Activated CD8-positive, alpha-beta T cell treated with anti-CD3 and anti-CD28 coated beads for 36 hours (primary cell): Measurements from ENCODE around the gene C10orf90. TPM values are rescaled to one million over a fixed set of nuclear protein-coding genes. Genes with fewer than 3 reads are reported as not detected.

Experiments used
- ATAC-seq: fragments of 200-7000 bp; cut with Tn5 transposase; one replicate; pipeline ENCODE4 v1.10.0; 2021; ENCODE audit warnings: mild to moderate bottlenecking, moderate library complexity
- CTCF ChIA-PET: fragments of 350-600 bp; sonication (Branson Sonifier 250); formaldehyde crosslinking; loops from one replicate; lab custom pipeline; 2021; ENCODE audit warnings: antibody characterized with exemption; lab: Charles Lee
- POLR2A ChIA-PET: fragments of 350-600 bp; sonication (Branson Sonifier 250); formaldehyde crosslinking; loops from one replicate; lab custom pipeline; 2021; ENCODE audit warnings: antibody characterized with exemption; lab: Charles Lee
- DNase-seq: peaks from one replicate; pipeline ENCODE4 v3.0.0-alpha.2; 2020
- H3K27ac Mint-ChIP-seq: one replicate; pipeline ENCODE4 v1.8.0; 2021; ENCODE audit warnings: mild to moderate bottlenecking, mixed read lengths
- H3K27me3 Mint-ChIP-seq: one replicate; pipeline ENCODE4 v1.8.0; 2021; ENCODE audit warnings: mixed read lengths
- H3K36me3 Mint-ChIP-seq: one replicate; pipeline ENCODE4 v1.8.0; 2021; ENCODE audit warnings: low read depth, mixed read lengths
- H3K4me1 Mint-ChIP-seq: one replicate; pipeline ENCODE4 v1.8.0; 2021; ENCODE audit warnings: low read depth, mixed read lengths
- H3K4me3 Mint-ChIP-seq: one replicate; pipeline ENCODE4 v1.8.0; 2021; ENCODE audit warnings: mild to moderate bottlenecking, moderate library complexity, mixed read lengths
- H3K9me3 Mint-ChIP-seq: one replicate; pipeline ENCODE4 v1.8.0; 2021; ENCODE audit warnings: mixed read lengths
- intact Hi-C: fragments of 100-400 bp; cut with micrococcal nuclease; formaldehyde crosslinking; loops from one replicate; pipeline ENCODE4 v1.10.0; 2022
- total RNA-seq, 2 experiments: library from RNA; stranded (reverse); gene quantifications; one replicate each; pipeline ENCODE4 v1.2.3, GENCODE V29; 2021
- TF ChIP-seq, protein P1 (sequence below): fragments of 200-600 bp; IDR thresholded peaks from one replicate; pipeline ENCODE4 v1.8.0; 2022; ENCODE audit warnings: antibody characterized with exemption, mild to moderate bottlenecking

C10orf90 gene
- total RNA-seq, 2 experiments from 2014 or later, result not detected

DNA sequence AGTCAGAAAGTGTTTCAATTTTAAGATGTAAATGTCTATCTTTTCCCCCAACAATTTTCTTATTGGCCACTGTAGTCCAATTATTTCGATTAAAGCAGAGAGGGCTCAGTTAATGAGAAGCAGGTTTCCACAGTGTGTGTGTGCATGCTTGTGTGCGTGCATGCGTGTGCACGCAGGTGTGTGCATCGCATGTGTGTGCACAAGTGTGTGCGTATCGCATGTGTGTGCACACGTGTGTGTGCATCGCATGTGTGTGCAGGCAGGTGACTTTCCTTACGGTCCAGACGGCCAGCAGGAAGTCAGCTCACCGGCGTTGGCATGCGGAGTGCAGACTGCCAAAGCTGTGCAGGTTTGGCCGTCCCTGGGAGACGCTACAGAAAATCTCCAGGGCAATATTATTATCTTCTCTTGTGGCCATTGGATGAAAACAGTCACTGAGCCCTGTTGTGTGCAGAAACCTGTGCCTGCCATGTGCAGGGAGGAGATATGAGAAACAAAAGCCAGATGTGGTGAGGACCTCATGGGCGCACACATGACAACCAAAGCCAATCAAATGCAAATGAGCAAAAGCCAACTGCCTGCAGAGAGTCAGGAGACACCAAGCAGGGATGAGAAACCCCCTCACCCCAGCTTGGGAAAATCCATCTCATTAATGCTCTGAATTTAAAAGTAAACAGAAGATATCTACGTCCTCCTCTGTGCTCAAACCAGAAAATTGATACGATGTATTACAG lies 70.4 kb downstream of the C10orf90 start:
- ATAC-seq (no peak), DNase-seq (no peak)
- no peaks in the 10 kb centered on the region for H3K4me1 Mint-ChIP-seq
- TF ChIP-seq, protein P1, sequence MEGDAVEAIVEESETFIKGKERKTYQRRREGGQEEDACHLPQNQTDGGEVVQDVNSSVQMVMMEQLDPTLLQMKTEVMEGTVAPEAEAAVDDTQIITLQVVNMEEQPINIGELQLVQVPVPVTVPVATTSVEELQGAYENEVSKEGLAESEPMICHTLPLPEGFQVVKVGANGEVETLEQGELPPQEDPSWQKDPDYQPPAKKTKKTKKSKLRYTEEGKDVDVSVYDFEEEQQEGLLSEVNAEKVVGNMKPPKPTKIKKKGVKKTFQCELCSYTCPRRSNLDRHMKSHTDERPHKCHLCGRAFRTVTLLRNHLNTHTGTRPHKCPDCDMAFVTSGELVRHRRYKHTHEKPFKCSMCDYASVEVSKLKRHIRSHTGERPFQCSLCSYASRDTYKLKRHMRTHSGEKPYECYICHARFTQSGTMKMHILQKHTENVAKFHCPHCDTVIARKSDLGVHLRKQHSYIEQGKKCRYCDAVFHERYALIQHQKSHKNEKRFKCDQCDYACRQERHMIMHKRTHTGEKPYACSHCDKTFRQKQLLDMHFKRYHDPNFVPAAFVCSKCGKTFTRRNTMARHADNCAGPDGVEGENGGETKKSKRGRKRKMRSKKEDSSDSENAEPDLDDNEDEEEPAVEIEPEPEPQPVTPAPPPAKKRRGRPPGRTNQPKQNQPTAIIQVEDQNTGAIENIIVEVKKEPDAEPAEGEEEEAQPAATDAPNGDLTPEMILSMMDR, result no peak
- ChIA-PET CTCF (no interaction called here), POLR2A (no interaction called here)
- H3K9me3 Mint-ChIP-seq, result peaks cover 2% of the 10 kb centered on the region
- H3K36me3 Mint-ChIP-seq, result no peaks in the 10 kb centered on the region
- H3K4me3 Mint-ChIP-seq, result no peak overlapping the region
- intact Hi-C loops, result no loop called here
- H3K27ac Mint-ChIP-seq, result no peak overlapping the region
- peaks cover 2% of the 10 kb centered on the region for H3K27me3 Mint-ChIP-seq

DNA sequence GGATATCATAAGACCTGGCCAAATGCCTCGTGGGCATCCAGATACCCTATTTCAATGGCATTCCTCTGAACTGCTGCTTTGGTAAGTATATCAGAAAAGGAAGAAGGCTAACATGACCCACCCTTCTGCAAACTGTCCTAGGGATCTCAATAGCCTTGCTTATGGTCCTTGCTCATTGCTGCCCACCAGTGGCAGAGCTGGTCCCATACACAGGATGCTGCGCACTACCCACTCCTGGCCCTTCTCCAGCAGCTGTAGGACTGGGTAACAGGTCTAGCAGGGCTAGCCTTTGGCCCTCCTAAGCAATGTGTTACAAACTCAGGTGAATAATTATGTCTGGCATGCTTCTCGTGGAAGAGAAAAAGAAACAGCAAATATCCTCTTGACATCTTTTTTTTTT lies 72.5 kb downstream of the C10orf90 start:
- H3K27ac Mint-ChIP-seq, result no peak overlapping the region
- ATAC-seq (no peak), DNase-seq (peak; percentile 35)
- ChIA-PET POLR2A (no interaction called here), CTCF (interaction anchor here (1.7 kb wide), 1 partner anchor 17 kb away, joined by 4 read pairs; no protein-coding TSS in a partner anchor)
- no peaks in the 10 kb centered on the region for H3K4me1 Mint-ChIP-seq
- peaks cover 3% of the 10 kb centered on the region for H3K27me3 Mint-ChIP-seq
- intact Hi-C loops, result no loop called here
- H3K9me3 Mint-ChIP-seq, result peaks cover 2% of the 10 kb centered on the region
- TF ChIP-seq, protein P1, result peak; percentile 22
- H3K4me3 Mint-ChIP-seq, result no peak overlapping the region
- H3K36me3 Mint-ChIP-seq, result no peaks in the 10 kb centered on the region

DNA sequence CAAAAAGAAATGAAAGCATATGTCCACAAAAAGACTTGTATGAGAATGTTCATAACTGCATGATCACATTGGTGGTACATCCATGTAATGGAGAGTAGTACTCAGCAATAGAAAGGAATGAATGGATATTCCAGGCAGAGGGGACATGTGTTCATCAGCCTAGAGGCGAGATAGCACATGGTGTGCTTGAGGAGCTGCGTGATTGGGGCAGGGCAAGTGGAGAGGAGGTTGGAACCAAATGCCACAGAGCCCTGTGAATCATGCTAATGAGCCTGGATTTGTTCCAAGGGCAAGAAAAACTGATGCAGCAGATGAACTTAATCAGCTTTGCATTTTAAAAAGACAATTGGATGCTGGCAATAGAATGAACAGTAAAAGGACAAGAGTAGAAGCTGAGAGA lies 73.3 kb downstream of the C10orf90 start:
- Mint-ChIP-seq H3K27ac (no peak overlapping the region), H3K4me1 (no peaks in the 10 kb centered on the region), H3K36me3 (no peaks in the 10 kb centered on the region), H3K4me3 (no peak overlapping the region), H3K9me3 (no peaks in the 10 kb centered on the region), H3K27me3 (peaks cover 2% of the 10 kb centered on the region)
- TF ChIP-seq, protein P1, result no peak
- CTCF ChIA-PET, result interaction anchor here (1.7 kb wide), 1 partner anchor 16 kb away, joined by 4 read pairs; no protein-coding TSS in a partner anchor
- DNase-seq (no peak), ATAC-seq (no peak)
- POLR2A ChIA-PET, result no interaction called here
- intact Hi-C loops, result no loop called here

DNA sequence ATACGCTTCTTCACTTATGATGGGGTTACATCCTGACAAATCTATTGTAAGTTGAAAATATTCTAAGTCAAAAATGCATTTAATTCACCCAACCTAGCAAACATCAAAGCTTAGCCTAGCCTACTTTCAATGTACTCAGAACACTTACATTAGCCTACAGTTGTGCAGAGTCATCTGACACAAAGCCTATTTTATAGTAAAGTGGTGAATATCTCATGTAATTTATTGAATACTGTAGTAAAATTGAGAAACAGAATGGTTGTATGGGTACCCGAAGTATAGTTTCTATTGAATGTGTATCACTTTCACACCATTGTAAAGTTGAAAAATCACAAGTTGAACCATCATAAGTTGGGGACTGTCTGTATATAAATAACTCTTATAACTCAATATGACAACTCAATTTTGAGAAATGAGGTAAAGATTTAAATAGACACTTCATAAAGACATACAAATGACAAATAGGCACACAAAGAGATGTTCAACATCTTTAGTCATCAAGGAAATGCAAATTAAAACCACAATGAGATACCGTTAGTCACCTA lies 73.9 kb downstream of the C10orf90 start:
- intact Hi-C loops, result no loop called here
- ATAC-seq, result no peak
- Mint-ChIP-seq H3K27ac (no peak overlapping the region), H3K36me3 (no peaks in the 10 kb centered on the region), H3K4me3 (no peak overlapping the region), H3K9me3 (no peaks in the 10 kb centered on the region), H3K4me1 (no peaks in the 10 kb centered on the region), H3K27me3 (peaks cover 2% of the 10 kb centered on the region)
- DNase-seq, result no peak
- CTCF ChIA-PET, result no interaction called here
- TF ChIP-seq, protein P1, result no peak
- POLR2A ChIA-PET, result no interaction called here

DNA sequence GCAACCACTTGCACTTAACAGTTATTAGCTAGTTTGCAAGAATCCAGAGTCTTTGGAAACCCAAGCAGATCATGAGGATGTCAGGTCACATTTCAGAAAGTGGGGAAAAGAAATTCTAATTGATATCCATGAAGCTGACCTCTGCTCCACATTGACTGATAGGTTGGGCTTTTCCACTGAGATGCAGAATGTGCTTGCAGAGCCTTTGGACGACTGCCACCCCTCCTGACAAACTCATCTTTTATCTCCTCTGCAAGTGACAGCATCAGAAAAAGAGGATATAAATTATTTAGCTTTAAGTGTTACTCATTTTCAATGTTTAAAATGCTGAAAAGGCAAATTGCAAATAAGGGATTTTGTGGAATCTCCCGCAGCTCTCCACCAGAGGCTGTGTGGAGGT lies 75.3 kb downstream of the C10orf90 start:
- DNase-seq (no peak), ATAC-seq (no peak)
- CTCF ChIA-PET, result no interaction called here
- Mint-ChIP-seq H3K9me3 (no peaks in the 10 kb centered on the region), H3K36me3 (no peaks in the 10 kb centered on the region), H3K4me1 (no peaks in the 10 kb centered on the region), H3K27ac (no peak overlapping the region), H3K4me3 (no peak overlapping the region), H3K27me3 (peaks cover 2% of the 10 kb centered on the region)
- intact Hi-C loops, result no loop called here
- POLR2A ChIA-PET, result no interaction called here
- TF ChIP-seq, protein P1, result no peak
